GM19239 (cell line): ENCODE results near the gene CHD9.

Experiments used
- DNase-seq: peaks from one replicate; pipeline ENCODE4 v3.0.0; 2011; ENCODE audit warnings: low spot score; ENCODE audit not compliant: insufficient read length
- FAIRE-seq: peaks from 2 replicates; lab custom pipeline; 2011; peaks lifted over from hg19 to GRCh38; lab: Jason Lieb, UNC

The CHD9 gene

DNA sequence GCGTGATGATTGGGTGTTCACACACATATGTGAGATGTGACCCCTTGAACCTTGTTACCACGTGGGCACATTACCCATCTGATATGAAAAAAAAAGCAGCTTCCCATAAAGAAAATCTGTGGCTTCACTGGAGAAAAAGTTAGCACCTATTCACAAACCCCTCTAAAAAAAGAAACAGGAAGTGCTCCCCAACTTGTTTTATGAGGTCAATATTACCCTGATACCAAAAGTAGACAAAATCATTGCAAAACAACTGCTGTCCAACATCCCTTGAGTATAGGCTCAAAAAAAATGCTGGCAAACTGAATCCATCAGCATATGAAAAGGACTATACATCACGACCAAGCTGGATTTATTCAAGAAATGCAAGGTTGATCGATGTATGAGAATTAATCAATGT is 279.8 kb downstream of the CHD9 start:
- no peak for FAIRE-seq
- no peak for DNase-seq

GRCh38 chr16:53337294-53337693 is 282.5 kb downstream of the CHD9 start:
- FAIRE-seq (no peak), DNase-seq (no peak)

- FAIRE-seq, result no peak
- no peak for DNase-seq
Observed at GRCh38 chr16:53341792-53342191, 287.0 kb downstream of the CHD9 start.

GRCh38 chr16:53355064-53355463 is 300.3 kb downstream of the CHD9 start:
- FAIRE-seq (no peak), DNase-seq (no peak)

- DNase-seq, result no peak
- FAIRE-seq, result no peak
Observed at GRCh38 chr16:53356478-53357207, 301.9 kb downstream of the CHD9 start.

DNA sequence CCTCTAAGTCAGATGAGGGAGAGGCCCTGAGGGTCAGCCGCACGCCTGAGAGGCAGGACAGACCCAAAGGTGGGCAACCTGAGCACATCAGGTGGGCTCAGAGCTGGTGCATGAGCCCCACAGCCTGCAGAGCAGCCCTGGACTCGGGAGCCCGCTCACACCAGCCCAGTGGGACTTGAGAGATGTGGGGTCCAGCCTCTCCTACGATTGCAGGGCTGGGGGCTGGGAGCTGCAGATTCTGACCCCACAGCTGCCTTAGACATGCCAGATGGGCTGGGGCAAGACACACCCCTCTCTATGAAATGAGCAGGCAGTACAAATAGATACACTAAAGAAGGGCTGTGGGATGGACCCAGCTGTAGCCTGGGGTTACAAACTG is 302.4 kb downstream of the CHD9 start:
- no peak for DNase-seq
- no peak for FAIRE-seq

DNA sequence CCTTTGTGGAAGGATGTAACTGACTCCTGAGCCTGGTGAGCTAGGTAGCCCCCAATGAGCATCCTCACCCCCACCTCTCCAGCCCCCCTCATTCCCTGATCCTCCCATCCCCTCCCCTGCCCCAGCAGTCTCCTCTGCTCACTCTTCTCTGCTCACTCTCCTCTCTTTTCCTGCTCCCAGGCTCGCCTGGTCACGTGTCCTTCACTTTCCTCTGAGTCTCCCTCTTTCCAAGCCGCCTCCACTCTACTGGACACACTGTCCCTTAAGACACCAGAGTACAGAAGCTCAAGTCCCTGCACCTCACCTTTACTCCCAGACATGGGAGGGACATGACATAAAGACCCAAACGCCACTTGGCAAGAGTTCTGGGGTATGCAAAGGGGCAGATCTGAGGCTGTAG is 303.2 kb downstream of the CHD9 start:
- DNase-seq, result no peak
- FAIRE-seq, result no peak

DNA sequence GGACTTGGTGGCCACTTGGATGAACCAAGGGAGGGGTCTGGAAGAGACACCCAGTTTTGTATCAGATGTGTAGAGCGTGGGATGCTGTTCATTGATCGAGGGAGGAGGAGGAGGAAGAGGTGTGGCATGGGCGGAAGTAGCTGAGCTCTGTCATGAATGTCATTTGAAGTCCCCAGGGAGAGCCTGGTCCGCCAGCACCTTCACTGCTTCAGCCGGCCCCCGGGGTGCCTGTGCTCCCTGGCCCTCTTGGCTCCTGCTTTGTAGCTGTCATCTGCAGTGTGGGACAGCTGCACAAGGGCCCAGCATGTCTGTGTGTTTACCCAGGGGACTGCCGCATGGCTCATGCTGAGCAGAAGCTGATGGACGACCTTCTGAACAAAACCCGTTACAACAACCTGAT is 304.1 kb downstream of the CHD9 start:
- DNase-seq (no peak), FAIRE-seq (no peak)

DNA sequence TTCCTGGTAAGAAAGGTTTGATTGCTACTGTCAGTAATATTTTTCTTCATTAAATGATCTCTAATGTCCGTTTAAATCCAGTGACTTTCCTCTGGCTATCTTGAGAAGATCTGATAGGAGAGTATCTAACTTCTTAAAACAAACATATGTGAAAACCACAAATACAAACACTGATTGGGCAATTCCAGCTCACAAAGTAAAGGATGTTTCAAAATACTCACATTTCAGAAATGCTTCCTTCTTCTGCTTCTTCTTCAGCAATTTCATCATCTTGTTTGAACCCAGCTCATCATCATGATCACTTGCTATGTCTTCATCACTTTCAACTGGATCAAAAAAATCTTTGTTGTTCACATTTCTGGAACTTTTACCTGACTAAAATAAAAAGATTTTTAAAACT is 315.1 kb downstream of the CHD9 start:
- FAIRE-seq, result no peak
- DNase-seq, result no peak

GRCh38 chr16:53370827-53371226 is 316.0 kb downstream of the CHD9 start:
- FAIRE-seq (no peak), DNase-seq (no peak)

- DNase-seq (peak; percentile 22), FAIRE-seq (no peak)
Observed at GRCh38 chr16:53372992-53373871, 318.4 kb downstream of the CHD9 start.

DNA sequence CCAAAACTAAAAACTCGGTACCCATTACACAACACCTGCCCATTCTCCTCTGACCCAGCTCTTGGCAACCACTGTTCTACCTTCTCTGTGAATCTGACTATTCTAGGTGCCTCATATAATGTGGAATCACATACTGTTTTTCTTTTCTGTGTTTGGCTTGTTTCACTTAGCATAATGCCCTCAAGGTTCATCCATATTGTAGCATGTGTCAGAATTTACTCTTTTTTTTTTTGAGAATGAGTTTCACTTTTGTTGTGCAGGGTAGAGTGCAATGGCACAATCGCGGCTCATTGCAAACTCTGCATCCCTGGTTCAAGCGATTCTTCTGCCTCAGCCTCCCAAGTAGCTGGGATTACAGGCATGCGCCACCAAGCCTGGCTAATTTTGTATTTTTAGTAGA is 320.0 kb downstream of the CHD9 start:
- FAIRE-seq, result no peak
- DNase-seq, result no peak

- FAIRE-seq (no peak), DNase-seq (no peak)
Observed at GRCh38 chr16:53378138-53378537, 323.3 kb downstream of the CHD9 start.
